OCI-LY7 (cell line): ENCODE data around the gene ALG1L2.
"Not testable (repeated sequence)": the region's sequence is repeated elsewhere in the genome, so short reads cannot be mapped to it uniquely, and the experiment has no call there.

ENCODE experiments used
- CTCF ChIP-seq: fragments of 200-600 bp; sonication (generic); conservative IDR thresholded peaks from 2 replicates; pipeline ENCODE4 v1.5.1; 2014; ENCODE audit warnings: mild to moderate bottlenecking, antibody characterized with exemption, low read length, moderate library complexity, mixed read lengths
- EZH2phosphoT487 ChIP-seq: fragments of 200-600 bp; sonication (generic); IDR thresholded peaks from 2 replicates; pipeline ENCODE4 v1.6.1; 2018; ENCODE audit warnings: low read depth, borderline replicate concordance, mild to moderate bottlenecking, mixed run types, antibody characterized with exemption, low read length, moderate library complexity, mixed read lengths

- not testable (repeated sequence) for TF ChIP-seq CTCF, EZH2phosphoT487
These were observed 59.1 kb downstream of the ALG1L2 start for GRCh38 chr3:130140756-130141155.
